HEK293 (cell line): ENCODE results near the gene SH3D19.

ENCODE experiments used
- CTCF ChIA-PET: fragments of 350-600 bp; formaldehyde crosslinking; extraction: SDS; loops from one replicate; lab custom pipeline; 2021; ENCODE audit warnings: antibody characterized with exemption; lab: Yijun Ruan, JAX
- POLR2A ChIA-PET: fragments of 300-600 bp; formaldehyde crosslinking; extraction: SDS; loops from one replicate; lab custom pipeline; 2020; ENCODE audit warnings: antibody characterized with exemption, inconsistent platforms; lab: Yijun Ruan, JAX
- H3K27ac ChIP-seq: fragments of 200-500 bp; sonication (Bioruptor generic); 2 replicates; pipeline ENCODE4 v1.5.1; 2014; ENCODE audit warnings: low read depth, low read length, control low read depth, inconsistent platforms; ENCODE audit errors: extremely low read depth
- H3K36me3 ChIP-seq, 2 experiments: fragments of 200-500 bp in 1 of 2; sonication (Bioruptor generic) in 1 of 2; 1 replicate in 1 of 2; 2 replicates in 1 of 2; pipeline ENCODE4 v1.5.1; 2014 to 2017; ENCODE audit warnings: inconsistent platforms in 2 of 2, low read length in 2 of 2; ENCODE audit not compliant: control insufficient read depth in 2 of 2, insufficient read depth in 1 of 2
- H3K4me1 ChIP-seq: fragments of 200-500 bp; sonication (Bioruptor generic); 2 replicates; pipeline ENCODE4 v1.5.1; 2014; ENCODE audit warnings: mild to moderate bottlenecking, low read length, inconsistent platforms; ENCODE audit not compliant: control insufficient read depth, insufficient read depth
- H3K4me3 ChIP-seq: 2 replicates; pipeline ENCODE4 v1.5.1; 2011; ENCODE audit warnings: low read depth, mild to moderate bottlenecking, control low read depth, low read length, moderate library complexity
- H3K9me3 ChIP-seq: fragments of 200-500 bp; sonication (Bioruptor generic); 2 replicates; pipeline ENCODE4 v1.5.1; 2014; ENCODE audit warnings: low read depth, low read length, inconsistent platforms; ENCODE audit not compliant: control insufficient read depth, insufficient read depth
- FEZF1 ChIP-seq: fragments of 450-650 bp; formaldehyde crosslinking; IDR thresholded peaks from 2 replicates; pipeline ENCODE4 v1.5.1; 2016; ENCODE audit warnings: missing biosample characterization, missing genetic modification characterization
- HIC1 ChIP-seq: fragments of 450-650 bp; formaldehyde crosslinking; IDR thresholded peaks from 2 replicates; pipeline ENCODE4 v1.5.1; 2016; ENCODE audit warnings: missing biosample characterization, missing genetic modification characterization
- MYNN ChIP-seq: fragments of 450-650 bp; formaldehyde crosslinking; IDR thresholded peaks from 2 replicates; pipeline ENCODE4 v1.5.1; 2016; ENCODE audit warnings: missing biosample characterization, missing genetic modification characterization, borderline replicate concordance
- RBAK ChIP-seq: fragments of 450-650 bp; formaldehyde crosslinking; IDR thresholded peaks from 2 replicates; pipeline ENCODE4 v1.5.1; 2016; ENCODE audit warnings: missing biosample characterization, missing genetic modification characterization
- TCF7L2 ChIP-seq: IDR thresholded peaks from 2 replicates; pipeline ENCODE4 v1.6.1; 2011; ENCODE audit warnings: low read depth, mild to moderate bottlenecking, inconsistent platforms, low read length, moderate library complexity, borderline replicate concordance
- ZBTB10 ChIP-seq: fragments of 450-650 bp; formaldehyde crosslinking; IDR thresholded peaks from 2 replicates; pipeline ENCODE4 v1.5.1; 2016; ENCODE audit warnings: missing biosample characterization, missing genetic modification characterization
- ZFP3 ChIP-seq: fragments of 450-650 bp; formaldehyde crosslinking; IDR thresholded peaks from 2 replicates; pipeline ENCODE4 v1.5.1; 2016; ENCODE audit warnings: low read depth, missing biosample characterization, missing genetic modification characterization
- ZFP41 ChIP-seq: fragments of 450-650 bp; formaldehyde crosslinking; IDR thresholded peaks from 2 replicates; pipeline ENCODE4 v1.5.1; 2016; ENCODE audit warnings: missing biosample characterization, missing genetic modification characterization, borderline replicate concordance
- ZNF112 ChIP-seq: fragments of 450-650 bp; formaldehyde crosslinking; IDR thresholded peaks from 2 replicates; pipeline ENCODE4 v1.5.0; 2017; ENCODE audit warnings: missing biosample characterization, missing genetic modification characterization
- ZNF184 ChIP-seq: fragments of 450-650 bp; IDR thresholded peaks from 2 replicates; pipeline ENCODE4 v1.5.1; 2018; ENCODE audit warnings: missing biosample characterization, mild to moderate bottlenecking, missing genetic modification characterization
- ZNF221 ChIP-seq: fragments of 450-650 bp; formaldehyde crosslinking; IDR thresholded peaks from 2 replicates; pipeline ENCODE4 v1.5.1; 2017; ENCODE audit warnings: missing biosample characterization, missing genetic modification characterization, borderline replicate concordance
- ZNF366 ChIP-seq: fragments of 450-650 bp; formaldehyde crosslinking; conservative IDR thresholded peaks from 2 replicates; pipeline ENCODE4 v1.5.1; 2016; ENCODE audit warnings: missing biosample characterization, missing genetic modification characterization
- ZNF394 ChIP-seq: fragments of 450-650 bp; formaldehyde crosslinking; IDR thresholded peaks from 2 replicates; pipeline ENCODE4 v1.5.1; 2016; ENCODE audit warnings: missing biosample characterization, missing genetic modification characterization, mild to moderate bottlenecking, moderate library complexity, borderline replicate concordance
- ZNF48 ChIP-seq: fragments of 450-650 bp; formaldehyde crosslinking; IDR thresholded peaks from 2 replicates; pipeline ENCODE4 v1.5.1; 2016; ENCODE audit warnings: missing biosample characterization, missing genetic modification characterization
- ZNF544 ChIP-seq: fragments of 450-650 bp; formaldehyde crosslinking; IDR thresholded peaks from 2 replicates; pipeline ENCODE4 v1.5.0; 2017; ENCODE audit warnings: missing biosample characterization, missing genetic modification characterization
- ZNF600 ChIP-seq: fragments of 450-650 bp; formaldehyde crosslinking; IDR thresholded peaks from 2 replicates; pipeline ENCODE4 v1.5.1; 2016; ENCODE audit warnings: missing biosample characterization, missing genetic modification characterization
- ZSCAN4 ChIP-seq: fragments of 450-650 bp; formaldehyde crosslinking; IDR thresholded peaks from 2 replicates; pipeline ENCODE4 v1.5.1; 2017; ENCODE audit warnings: missing biosample characterization, missing genetic modification characterization
- TF ChIP-seq, protein P1 (sequence below): fragments of 450-650 bp; formaldehyde crosslinking; conservative IDR thresholded peaks from 2 replicates; pipeline ENCODE4 v1.5.1; 2016; ENCODE audit warnings: low read depth, missing biosample characterization, missing genetic modification characterization
- TF ChIP-seq, protein P2 (sequence below): fragments of 450-650 bp; formaldehyde crosslinking; IDR thresholded peaks from 2 replicates; pipeline ENCODE4 v1.5.1; 2016; ENCODE audit warnings: missing biosample characterization, missing genetic modification characterization

SH3D19 gene

GRCh38 chr4:151242305-151242704 lies 83.1 kb downstream of the SH3D19 start:
- no peaks in the 10 kb centered on the region for H3K9me3 ChIP-seq
- CTCF ChIA-PET = interaction anchor here (0.5 to 0.7 kb wide), 2 partner anchors 35 to 416 kb away, joined by 3 read pairs; no protein-coding TSS in a partner anchor
- peaks cover 7% of the 10 kb centered on the region for H3K4me1 ChIP-seq
- no peak overlapping the region for H3K4me3 ChIP-seq
- H3K27ac ChIP-seq = no peak overlapping the region
- TF ChIP-seq MYNN (tag by site-specific recombination) (no peak), ZNF48 (tag by site-specific recombination) (no peak), ZSCAN4 (tag by site-specific recombination) (no peak)
- TF ChIP-seq, all 188 proteins: peak for 0
- POLR2A ChIA-PET = no interaction called here
- peaks cover 0 to 2% of the 10 kb centered on the region in 2 experiments; a peak in 1 of 3 replicates for H3K36me3 ChIP-seq

- H3K36me3 ChIP-seq = peaks cover 0 to 3% of the 10 kb centered on the region in 2 experiments; a peak in 1 of 3 replicates
- no peaks in the 10 kb centered on the region for H3K9me3 ChIP-seq
- peaks cover 7% of the 10 kb centered on the region for H3K4me1 ChIP-seq
- H3K27ac ChIP-seq = no peak overlapping the region
- ChIA-PET POLR2A (no interaction called here), CTCF (interaction anchor here (1.2 kb wide), 1 partner anchor 42 kb away, joined by 5 read pairs; no protein-coding TSS in a partner anchor)
- TF ChIP-seq ZBTB10 (tag by site-specific recombination) (no peak), ZNF184 (tag by site-specific recombination) (no peak), ZFP41 (tag by site-specific recombination) (no peak), RBAK (no peak), ZNF366 (tag by site-specific recombination) (no peak), ZFP3 (tag by site-specific recombination) (no peak), FEZF1 (tag by site-specific recombination) (no peak), ZNF221 (tag by site-specific recombination) (no peak), HIC1 (tag by site-specific recombination) (no peak), ZNF394 (tag by site-specific recombination) (no peak), ZNF544 (tag by site-specific recombination) (no peak), ZNF112 (tag by site-specific recombination) (no peak), ZNF600 (tag by site-specific recombination) (no peak), ZSCAN4 (tag by site-specific recombination) (no peak), TCF7L2 (no peak)
- TF ChIP-seq, protein P1, sequence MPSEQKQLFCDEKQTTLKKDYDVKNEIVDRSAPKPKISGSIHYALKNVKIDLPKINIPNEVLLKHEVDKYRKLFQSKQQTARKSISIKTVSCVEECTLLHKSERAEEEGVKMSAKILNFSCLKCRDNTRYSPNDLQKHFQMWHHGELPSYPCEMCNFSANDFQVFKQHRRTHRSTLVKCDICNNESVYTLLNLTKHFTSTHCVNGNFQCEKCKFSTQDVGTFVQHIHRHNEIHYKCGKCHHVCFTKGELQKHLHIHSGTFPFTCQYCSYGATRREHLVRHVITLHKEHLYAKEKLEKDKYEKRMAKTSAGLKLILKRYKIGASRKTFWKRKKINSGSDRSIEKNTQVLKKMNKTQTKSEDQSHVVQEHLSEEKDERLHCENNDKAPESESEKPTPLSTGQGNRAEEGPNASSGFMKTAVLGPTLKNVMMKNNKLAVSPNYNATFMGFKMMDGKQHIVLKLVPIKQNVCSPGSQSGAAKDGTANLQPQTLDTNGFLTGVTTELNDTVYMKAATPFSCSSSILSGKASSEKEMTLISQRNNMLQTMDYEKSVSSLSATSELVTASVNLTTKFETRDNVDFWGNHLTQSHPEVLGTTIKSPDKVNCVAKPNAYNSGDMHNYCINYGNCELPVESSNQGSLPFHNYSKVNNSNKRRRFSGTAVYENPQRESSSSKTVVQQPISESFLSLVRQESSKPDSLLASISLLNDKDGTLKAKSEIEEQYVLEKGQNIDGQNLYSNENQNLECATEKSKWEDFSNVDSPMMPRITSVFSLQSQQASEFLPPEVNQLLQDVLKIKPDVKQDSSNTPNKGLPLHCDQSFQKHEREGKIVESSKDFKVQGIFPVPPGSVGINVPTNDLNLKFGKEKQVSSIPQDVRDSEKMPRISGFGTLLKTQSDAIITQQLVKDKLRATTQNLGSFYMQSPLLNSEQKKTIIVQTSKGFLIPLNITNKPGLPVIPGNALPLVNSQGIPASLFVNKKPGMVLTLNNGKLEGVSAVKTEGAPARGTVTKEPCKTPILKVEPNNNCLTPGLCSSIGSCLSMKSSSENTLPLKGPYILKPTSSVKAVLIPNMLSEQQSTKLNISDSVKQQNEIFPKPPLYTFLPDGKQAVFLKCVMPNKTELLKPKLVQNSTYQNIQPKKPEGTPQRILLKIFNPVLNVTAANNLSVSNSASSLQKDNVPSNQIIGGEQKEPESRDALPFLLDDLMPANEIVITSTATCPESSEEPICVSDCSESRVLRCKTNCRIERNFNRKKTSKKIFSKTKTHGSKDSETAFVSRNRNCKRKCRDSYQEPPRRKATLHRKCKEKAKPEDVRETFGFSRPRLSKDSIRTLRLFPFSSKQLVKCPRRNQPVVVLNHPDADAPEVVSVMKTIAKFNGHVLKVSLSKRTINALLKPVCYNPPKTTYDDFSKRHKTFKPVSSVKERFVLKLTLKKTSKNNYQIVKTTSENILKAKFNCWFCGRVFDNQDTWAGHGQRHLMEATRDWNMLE = no peak
- TF ChIP-seq, protein P2, sequence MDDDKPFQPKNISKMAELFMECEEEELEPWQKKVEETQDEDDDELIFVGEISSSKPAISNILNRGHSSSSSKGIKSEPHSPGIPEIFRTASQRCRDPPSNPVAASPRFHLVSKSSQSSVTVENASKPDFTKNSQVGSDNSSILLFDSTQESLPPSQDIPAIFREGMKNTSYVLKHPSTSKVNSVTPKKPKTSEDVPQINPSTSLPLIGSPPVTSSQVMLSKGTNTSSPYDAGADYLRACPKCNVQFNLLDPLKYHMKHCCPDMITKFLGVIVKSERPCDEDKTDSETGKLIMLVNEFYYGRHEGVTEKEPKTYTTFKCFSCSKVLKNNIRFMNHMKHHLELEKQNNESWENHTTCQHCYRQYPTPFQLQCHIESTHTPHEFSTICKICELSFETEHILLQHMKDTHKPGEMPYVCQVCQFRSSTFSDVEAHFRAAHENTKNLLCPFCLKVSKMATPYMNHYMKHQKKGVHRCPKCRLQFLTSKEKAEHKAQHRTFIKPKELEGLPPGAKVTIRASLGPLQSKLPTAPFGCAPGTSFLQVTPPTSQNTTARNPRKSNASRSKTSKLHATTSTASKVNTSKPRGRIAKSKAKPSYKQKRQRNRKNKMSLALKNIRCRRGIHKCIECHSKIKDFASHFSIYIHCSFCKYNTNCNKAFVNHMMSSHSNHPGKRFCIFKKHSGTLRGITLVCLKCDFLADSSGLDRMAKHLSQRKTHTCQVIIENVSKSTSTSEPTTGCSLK (tag by site-specific recombination) = no peak
- no peak overlapping the region for H3K4me3 ChIP-seq
Observed at GRCh38 chr4:151239608-151240007, 85.8 kb downstream of the SH3D19 start.
